CD8-positive, alpha-beta memory T cell (primary cell): ENCODE data around the gene SELENBP1. TPM values are rescaled to one million over a fixed set of nuclear protein-coding genes. Genes with fewer than 3 reads are reported as not detected.
"Not testable (repeated sequence)": the region's sequence is repeated elsewhere in the genome, so short reads cannot be mapped to it uniquely, and the experiment has no call there.

Source experiments
- CTCF ChIA-PET: fragments of 350-600 bp; sonication (Branson Sonifier 250); formaldehyde crosslinking; loops from one replicate; lab custom pipeline; 2021; ENCODE audit warnings: antibody characterized with exemption; lab: Charles Lee
- POLR2A ChIA-PET: fragments of 350-600 bp; sonication (Branson Sonifier 250); formaldehyde crosslinking; loops from one replicate; lab custom pipeline; 2021; ENCODE audit warnings: antibody characterized with exemption; lab: Charles Lee
- DNase-seq, 5 donors: peaks; one replicate each; pipeline versions ENCODE4 v3.0.0 to v3.0.0-alpha.2; 2020 to 2022; ENCODE audit warnings: mixed read lengths in 1 of 5
- H3K27ac ChIP-seq: one replicate; pipeline ENCODE4 v1.7.0; 2013; ENCODE audit warnings: low read depth, mild to moderate bottlenecking, low read length, moderate library complexity
- H3K27me3 ChIP-seq: 2 replicates; pipeline ENCODE4 v1.7.0; 2013; ENCODE audit warnings: low read length, mild to moderate bottlenecking; ENCODE audit not compliant: insufficient read depth, poor library complexity, severe bottlenecking
- H3K36me3 ChIP-seq: 2 replicates; pipeline ENCODE4 v1.7.0; 2013; ENCODE audit warnings: mild to moderate bottlenecking, low read length, moderate library complexity; ENCODE audit not compliant: insufficient read depth
- H3K4me1 ChIP-seq: 2 replicates; pipeline ENCODE4 v1.7.0; 2013; ENCODE audit warnings: mild to moderate bottlenecking, low read length, moderate library complexity; ENCODE audit not compliant: insufficient read depth
- H3K4me3 ChIP-seq: 2 replicates; pipeline ENCODE4 v1.7.0; 2013; ENCODE audit warnings: mild to moderate bottlenecking, low read length
- H3K9me3 ChIP-seq: 2 replicates; pipeline ENCODE4 v1.7.0; 2013; ENCODE audit warnings: mild to moderate bottlenecking, low read length
- H3K27ac Mint-ChIP-seq, 8 donors: one replicate each; pipeline ENCODE4 v1.8.0; 2020 to 2021; ENCODE audit warnings: mixed read lengths in 8 of 8, mild to moderate bottlenecking in 6 of 8, inconsistent platforms in 3 of 8, moderate library complexity in 3 of 8
- H3K27me3 Mint-ChIP-seq, 2 donors: one replicate each; pipeline ENCODE4 v1.8.0; 2020 to 2021; ENCODE audit warnings: mixed read lengths in 2 of 2, mild to moderate bottlenecking in 1 of 2, moderate library complexity in 1 of 2
- H3K36me3 Mint-ChIP-seq, 3 donors: one replicate each; pipeline ENCODE4 v1.8.0; 2020 to 2021; ENCODE audit warnings: mixed read lengths in 3 of 3, inconsistent platforms in 1 of 3, mild to moderate bottlenecking in 1 of 3
- H3K4me1 Mint-ChIP-seq, 3 donors: one replicate each; pipeline ENCODE4 v1.8.0; 2020 to 2021; ENCODE audit warnings: mixed read lengths in 3 of 3, inconsistent platforms in 1 of 3, mild to moderate bottlenecking in 1 of 3
- H3K4me3 Mint-ChIP-seq, 7 donors: one replicate each; pipeline ENCODE4 v1.8.0; 2020 to 2021; ENCODE audit warnings: mixed read lengths in 7 of 7, mild to moderate bottlenecking in 6 of 7, moderate library complexity in 4 of 7, inconsistent platforms in 2 of 7
- H3K9me3 Mint-ChIP-seq, 5 donors: one replicate each; pipeline ENCODE4 v1.8.0; 2020 to 2022; ENCODE audit warnings: mixed read lengths in 5 of 5, mild to moderate bottlenecking in 3 of 5, moderate library complexity in 2 of 5, inconsistent platforms in 1 of 5
- polyA plus RNA-seq: library from polyadenylated mRNA; unstranded; fragments of 300-500 nt; fragmentation: Illumina TruSeq; gene quantifications from one replicate; pipeline ENCODE4 v1.2.3, GENCODE V29; 2021
- total RNA-seq, 2 experiments: library from RNA; stranded (reverse); gene quantifications; one replicate each; pipeline ENCODE4 v1.2.3, GENCODE V29; 2021

Gene SELENBP1
- total and polyA plus RNA-seq, 3 experiments from 2014 or later = not detected

DNA sequence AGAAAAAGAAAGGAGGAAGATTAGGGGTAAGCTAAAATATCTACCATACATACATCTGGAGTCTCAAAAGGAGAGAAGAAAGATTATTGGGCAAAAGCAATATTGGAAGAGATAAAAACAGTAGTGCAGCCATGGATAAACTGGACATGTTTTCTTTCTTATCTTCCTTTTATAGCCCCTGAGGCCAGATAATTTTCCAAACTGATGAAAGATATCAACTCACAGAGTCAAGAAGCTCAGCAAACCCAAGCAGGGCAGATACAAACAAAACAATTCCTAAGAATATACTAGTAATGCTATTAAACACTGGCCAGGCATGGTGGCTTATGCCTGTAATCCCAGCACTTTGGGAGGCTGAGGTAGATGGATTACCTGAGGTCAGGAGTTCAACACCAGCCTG lies 21.1 kb upstream of the SELENBP1 start:
- no peaks in the 10 kb centered on the region for H3K36me3 ChIP-seq
- Mint-ChIP-seq H3K9me3 (no peaks in the 10 kb centered on the region), H3K27me3 (peaks cover 3 to 4% of the 10 kb centered on the region in 2 donors), H3K27ac (no peak overlapping the region), H3K4me1 (peaks cover 0 to 2% (median 0%) of the 10 kb centered on the region in 3 donors), H3K4me3 (no peak overlapping the region), H3K36me3 (no peaks in the 10 kb centered on the region)
- H3K4me3 ChIP-seq = no peak overlapping the region
- DNase-seq = no peak
- H3K27me3 ChIP-seq = no peaks in the 10 kb centered on the region
- no peaks in the 10 kb centered on the region for H3K4me1 ChIP-seq
- H3K27ac ChIP-seq = no peak overlapping the region
- H3K9me3 ChIP-seq = no peaks in the 10 kb centered on the region
- CTCF ChIA-PET = no interaction called here
- POLR2A ChIA-PET = no interaction called here

DNA sequence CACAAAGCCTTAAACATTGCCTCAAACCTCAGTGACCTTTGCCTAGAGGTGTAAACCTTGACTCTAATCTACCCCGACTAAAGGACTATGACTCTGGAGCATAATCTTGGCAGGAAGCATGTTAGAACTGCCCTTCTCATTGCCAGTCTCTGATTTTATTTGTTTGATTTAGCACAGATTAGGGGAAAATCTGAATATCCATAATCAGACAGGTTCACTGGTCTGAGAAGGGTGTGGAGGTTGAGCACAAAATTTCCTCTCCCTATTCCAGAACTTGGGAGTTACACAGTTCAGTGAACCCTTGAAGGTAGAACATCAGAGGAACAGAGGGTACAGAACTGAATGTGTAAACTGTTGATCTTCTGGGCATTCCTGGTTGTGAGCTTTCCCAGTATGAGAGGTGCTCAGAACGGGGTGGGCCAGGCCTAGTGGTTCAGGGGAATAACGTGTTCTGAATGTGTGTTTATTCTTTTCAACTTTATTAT lies 18.6 kb upstream of the SELENBP1 start:
- ChIA-PET CTCF (no interaction called here), POLR2A (no interaction called here)
- Histone ChIP-seq H3K4me3 (no peak overlapping the region), H3K4me1 (no peaks in the 10 kb centered on the region), H3K9me3 (no peaks in the 10 kb centered on the region), H3K27ac (no peak overlapping the region), H3K36me3 (no peaks in the 10 kb centered on the region), H3K27me3 (no peaks in the 10 kb centered on the region)
- H3K4me1 Mint-ChIP-seq = no peaks in the 10 kb centered on the region
- no peak for DNase-seq
- no peaks in the 10 kb centered on the region for H3K9me3 Mint-ChIP-seq
- H3K36me3 Mint-ChIP-seq = no peaks in the 10 kb centered on the region
- H3K27ac Mint-ChIP-seq = no peak overlapping the region
- peaks cover 3 to 4% of the 10 kb centered on the region in 2 donors for H3K27me3 Mint-ChIP-seq
- no peak overlapping the region for H3K4me3 Mint-ChIP-seq

GRCh38 chr1:151390221-151391078 lies 17.9 kb upstream of the SELENBP1 start:
- DNase-seq, H3K27ac ChIP-seq, CTCF ChIA-PET, H3K4me3 Mint-ChIP-seq, H3K4me1 ChIP-seq, H3K36me3 Mint-ChIP-seq, H3K9me3 ChIP-seq, POLR2A ChIA-PET, H3K27me3 Mint-ChIP-seq, H3K9me3 Mint-ChIP-seq, H3K27ac Mint-ChIP-seq, H3K4me1 Mint-ChIP-seq, H3K4me3 ChIP-seq, H3K36me3 ChIP-seq, H3K27me3 ChIP-seq: not testable (repeated sequence)

DNA sequence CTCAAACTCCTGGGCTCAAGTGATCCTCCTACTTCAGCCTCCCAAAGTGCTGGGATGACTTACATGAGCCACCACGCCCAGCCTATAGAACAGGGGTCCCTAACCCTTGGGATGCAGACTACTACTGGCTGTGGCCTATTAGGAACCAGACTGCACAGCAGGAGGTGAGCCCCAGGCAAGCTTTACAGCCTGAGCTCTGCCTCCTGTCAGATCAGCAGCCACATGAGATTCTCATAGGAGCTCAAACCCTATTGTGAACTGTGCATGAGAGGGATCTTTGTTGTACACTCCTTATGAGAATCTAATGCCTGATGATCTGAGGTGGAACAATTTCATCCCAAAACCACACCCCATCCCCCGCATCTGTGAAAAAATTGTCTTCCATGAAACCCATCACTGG lies 13.5 kb upstream of the SELENBP1 start:
- Mint-ChIP-seq H3K9me3 (no peaks in the 10 kb centered on the region), H3K27ac (no peak overlapping the region), H3K4me3 (no peak overlapping the region), H3K27me3 (peaks cover 0 to 4% of the 10 kb centered on the region in 2 donors), H3K4me1 (no peaks in the 10 kb centered on the region), H3K36me3 (no peaks in the 10 kb centered on the region)
- H3K27me3 ChIP-seq = no peaks in the 10 kb centered on the region
- CTCF ChIA-PET = interaction anchor here (1.1 kb wide), 1 partner anchor 10 kb away, joined by 3 read pairs; no protein-coding TSS in a partner anchor
- no peaks in the 10 kb centered on the region for H3K4me1 ChIP-seq
- no peak overlapping the region for H3K4me3 ChIP-seq
- no peak for DNase-seq
- H3K27ac ChIP-seq = no peak overlapping the region
- no peaks in the 10 kb centered on the region for H3K9me3 ChIP-seq
- H3K36me3 ChIP-seq = no peaks in the 10 kb centered on the region
- POLR2A ChIA-PET = no interaction called here

- Mint-ChIP-seq H3K4me3 (no peak overlapping the region), H3K9me3 (no peaks in the 10 kb centered on the region), H3K27ac (no peak overlapping the region), H3K36me3 (no peaks in the 10 kb centered on the region), H3K4me1 (no peaks in the 10 kb centered on the region), H3K27me3 (no peaks in the 10 kb centered on the region)
- POLR2A ChIA-PET = no interaction called here
- no peak for DNase-seq
- Histone ChIP-seq H3K9me3 (no peaks in the 10 kb centered on the region), H3K4me1 (no peaks in the 10 kb centered on the region), H3K36me3 (no peaks in the 10 kb centered on the region), H3K27ac (no peak overlapping the region), H3K4me3 (no peak overlapping the region), H3K27me3 (no peaks in the 10 kb centered on the region)
- CTCF ChIA-PET = interaction anchor here (1.0 kb wide), 2 partner anchors 20 to 44 kb away, joined by 3 read pairs; no protein-coding TSS in a partner anchor
Observed at GRCh38 chr1:151384584-151384983, 12.1 kb upstream of the SELENBP1 start.

GRCh38 chr1:151377150-151377884 lies 4.8 kb upstream of the SELENBP1 start:
- no peaks in the 10 kb centered on the region for H3K9me3 ChIP-seq
- H3K36me3 ChIP-seq = no peaks in the 10 kb centered on the region
- Mint-ChIP-seq H3K27ac (peak overlapping the region in 1 of 8 donors; percentile 66), H3K9me3 (no peaks in the 10 kb centered on the region), H3K4me3 (no peak overlapping the region), H3K27me3 (no peaks in the 10 kb centered on the region), H3K4me1 (no peaks in the 10 kb centered on the region), H3K36me3 (no peaks in the 10 kb centered on the region)
- H3K4me1 ChIP-seq = no peaks in the 10 kb centered on the region
- DNase-seq = no peak
- no peak overlapping the region for H3K27ac ChIP-seq
- no peak overlapping the region for H3K4me3 ChIP-seq
- CTCF ChIA-PET = no interaction called here
- POLR2A ChIA-PET = no interaction called here
- H3K27me3 ChIP-seq = no peaks in the 10 kb centered on the region

- H3K27ac Mint-ChIP-seq = no peak overlapping the region
Observed at GRCh38 chr1:151373196-151373595, 691 bp upstream of the SELENBP1 start.

More at GRCh38 chr1:151373196-151373595, 691 bp upstream of the SELENBP1 start:
- CTCF ChIA-PET = no interaction called here
- Histone ChIP-seq H3K27me3 (no peaks in the 10 kb centered on the region), H3K4me1 (no peaks in the 10 kb centered on the region), H3K36me3 (no peaks in the 10 kb centered on the region), H3K4me3 (no peak overlapping the region), H3K9me3 (no peaks in the 10 kb centered on the region), H3K27ac (no peak overlapping the region)
- no peaks in the 10 kb centered on the region for H3K9me3 Mint-ChIP-seq
- no peaks in the 10 kb centered on the region for H3K27me3 Mint-ChIP-seq
- H3K36me3 Mint-ChIP-seq = no peaks in the 10 kb centered on the region
- H3K4me3 Mint-ChIP-seq = no peak overlapping the region
- POLR2A ChIA-PET = no interaction called here
- no peak for DNase-seq
- no peaks in the 10 kb centered on the region for H3K4me1 Mint-ChIP-seq
